H4 (cell line): Measurements from ENCODE around the gene TMEM267. TPM values are rescaled to one million over a fixed set of nuclear protein-coding genes. Genes with fewer than 3 reads are reported as not detected.
"Not testable (repeated sequence)": the region's sequence is repeated elsewhere in the genome, so short reads cannot be mapped to it uniquely, and the experiment has no call there.

Experiments
- DNase-seq: peaks from one replicate; pipeline ENCODE4 v3.0.0-alpha.2; 2015; ENCODE audit warnings: low spot score
- total RNA-seq: library from RNA; depleted of rRNA; stranded (reverse); fragments of >200 nt; shearing (Covaris generic); gene quantifications from 2 replicates; pipeline ENCODE4 v1.2.3, GENCODE V29; 2014; rRNA removed

TMEM267 gene
- total RNA-seq, result 16.4 and 17.7 TPM in 2 replicates

DNA sequence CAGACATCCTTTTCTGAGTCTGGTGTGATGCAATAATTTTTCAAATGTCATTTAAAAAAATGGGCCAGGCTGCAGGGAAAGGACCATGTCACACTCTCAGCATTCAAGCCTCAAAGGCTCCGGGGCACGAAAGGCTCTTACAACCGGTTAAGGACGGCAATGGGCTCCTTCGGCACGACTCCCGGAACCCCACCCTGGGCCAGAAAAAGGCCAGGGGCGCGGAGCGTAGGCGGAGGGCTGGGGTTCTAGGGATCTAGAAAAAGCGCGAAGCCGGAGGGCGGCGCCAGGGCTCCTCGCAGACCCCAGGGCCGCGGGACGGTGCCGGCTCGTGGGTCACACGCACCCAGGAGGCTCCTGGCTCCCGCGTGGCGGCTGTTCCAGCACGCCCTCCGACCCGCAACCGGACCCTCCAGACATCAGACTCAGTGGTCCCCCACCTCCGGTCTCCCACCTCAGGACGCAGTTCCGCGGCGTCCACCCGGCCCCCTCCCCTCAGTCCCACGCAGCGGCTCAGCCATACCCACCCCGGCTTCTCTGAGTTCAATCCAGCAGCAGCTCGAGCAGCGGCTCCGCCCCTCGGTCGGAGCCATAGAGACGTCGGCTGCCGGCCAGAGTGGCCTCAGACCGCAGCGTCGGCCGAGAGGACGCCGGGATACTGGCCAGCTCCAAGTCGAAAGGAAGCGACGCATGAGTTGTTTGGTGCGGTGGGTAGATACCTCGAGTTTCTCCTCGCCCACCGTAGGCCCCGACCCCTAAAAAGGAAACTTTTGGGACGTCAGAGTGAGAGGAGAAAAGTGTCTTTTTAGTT lies at the start of gene TMEM267:
Gene TMEM267, minus strand, starts transcription at position 568 of the 808 bp plus-strand sequence. CDS start 29,896 bp downstream, outside the sequence.
- DNase-seq, result peak; percentile 92

DNA sequence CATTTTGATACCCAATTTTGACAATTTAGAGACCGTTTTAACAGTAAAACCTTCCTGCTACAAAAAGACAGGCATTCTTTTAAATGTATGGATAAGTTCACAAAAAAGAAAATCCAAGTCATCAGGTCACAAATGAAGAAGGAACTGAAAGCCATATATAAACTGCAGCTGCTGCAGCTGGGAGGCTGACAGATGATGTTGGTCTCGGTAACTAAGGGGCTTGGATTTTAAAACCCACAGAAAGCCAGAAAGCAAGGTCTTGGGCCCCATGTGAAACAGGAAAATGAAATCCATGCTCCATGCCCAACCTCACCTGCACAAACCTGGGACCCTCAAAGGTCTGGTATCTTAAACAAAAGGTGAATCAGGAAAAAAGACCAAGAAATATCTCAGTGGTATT lies 47.0 kb upstream of the TMEM267 start:
- DNase-seq, result no peak

- no peak for DNase-seq
These were observed 40.0 kb upstream of the TMEM267 start for GRCh38 chr5:43523662-43524072.

GRCh38 chr5:43520615-43521014 lies 37.0 kb upstream of the TMEM267 start:
- DNase-seq, result no peak

- no peak for DNase-seq
These were observed 32.0 kb upstream of the TMEM267 start for GRCh38 chr5:43515678-43516048.

DNA sequence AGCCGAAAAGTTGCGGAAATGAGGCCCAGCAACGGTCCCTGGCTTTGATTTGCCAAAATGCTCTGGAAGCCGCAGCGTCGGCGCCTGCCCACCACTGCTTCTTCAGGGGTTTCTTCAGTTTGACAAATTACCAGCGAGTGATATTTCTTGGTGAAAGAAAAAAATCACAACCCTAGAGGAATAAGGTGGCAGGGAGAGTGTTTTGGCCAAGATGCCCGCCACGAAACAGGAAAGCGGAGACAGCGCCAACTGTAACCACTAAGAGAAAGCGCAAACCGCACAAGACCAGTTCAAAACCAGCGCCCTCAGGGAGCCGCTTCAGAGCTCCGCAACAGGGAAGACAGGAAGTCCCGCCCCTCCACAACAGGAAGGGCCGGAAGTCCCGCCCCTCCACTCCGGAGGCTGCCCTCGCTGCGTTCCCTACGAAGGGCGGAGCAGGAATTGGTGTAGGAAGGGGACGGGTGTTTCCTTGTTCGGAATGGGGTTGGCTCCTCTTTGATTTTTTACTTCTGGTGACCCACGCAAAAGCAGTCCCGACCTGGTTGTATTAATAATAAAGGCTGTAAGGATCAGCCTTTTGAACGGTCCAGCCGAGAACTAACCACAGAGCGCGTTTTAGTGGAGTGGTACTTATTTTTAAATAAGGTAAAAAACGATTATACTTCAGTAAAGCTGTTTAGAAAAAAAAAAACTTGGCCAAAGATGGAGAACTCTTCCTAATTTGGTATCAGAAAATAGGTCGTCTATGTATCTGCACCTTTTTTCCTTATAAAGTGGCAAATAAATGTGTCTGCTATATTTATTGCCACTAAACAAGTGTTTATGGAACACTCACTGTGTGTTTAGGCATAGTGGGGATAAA lies 31.4 kb upstream of the TMEM267 start, which contains the start of gene C5orf34:
Gene C5orf34, minus strand, starts transcription at position 333 of the 862 bp plus-strand sequence. CDS start 5,809 bp downstream, outside the sequence.
- peak; percentile 95 for DNase-seq

- DNase-seq, result peak; percentile 30
These were observed 30.8 kb upstream of the TMEM267 start for GRCh38 chr5:43514471-43514815.

DNA sequence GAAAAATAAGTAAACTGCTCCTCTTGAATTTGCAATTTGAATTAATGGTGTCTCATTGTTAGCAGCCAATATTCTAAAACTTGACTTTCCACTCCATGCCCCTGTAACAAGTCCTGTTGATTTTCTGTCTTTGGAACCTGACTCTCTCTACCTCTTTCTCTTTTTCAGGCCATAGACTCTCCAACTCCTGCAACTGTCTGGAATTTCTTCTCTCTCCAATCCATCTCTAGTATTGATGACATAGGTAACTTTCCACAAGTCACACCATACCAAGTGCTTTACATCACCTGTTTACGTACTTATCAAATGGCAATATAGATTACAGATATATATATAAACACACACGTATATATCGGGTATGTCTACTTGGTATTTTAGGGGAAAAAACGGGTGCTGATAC lies 30.4 kb upstream of the TMEM267 start:
- no peak for DNase-seq

- DNase-seq, result not testable (repeated sequence)
These were observed 27.4 kb upstream of the TMEM267 start for GRCh38 chr5:43511062-43511461.

- no peak for DNase-seq
These were observed 14.9 kb upstream of the TMEM267 start for GRCh38 chr5:43498581-43498980.

DNA sequence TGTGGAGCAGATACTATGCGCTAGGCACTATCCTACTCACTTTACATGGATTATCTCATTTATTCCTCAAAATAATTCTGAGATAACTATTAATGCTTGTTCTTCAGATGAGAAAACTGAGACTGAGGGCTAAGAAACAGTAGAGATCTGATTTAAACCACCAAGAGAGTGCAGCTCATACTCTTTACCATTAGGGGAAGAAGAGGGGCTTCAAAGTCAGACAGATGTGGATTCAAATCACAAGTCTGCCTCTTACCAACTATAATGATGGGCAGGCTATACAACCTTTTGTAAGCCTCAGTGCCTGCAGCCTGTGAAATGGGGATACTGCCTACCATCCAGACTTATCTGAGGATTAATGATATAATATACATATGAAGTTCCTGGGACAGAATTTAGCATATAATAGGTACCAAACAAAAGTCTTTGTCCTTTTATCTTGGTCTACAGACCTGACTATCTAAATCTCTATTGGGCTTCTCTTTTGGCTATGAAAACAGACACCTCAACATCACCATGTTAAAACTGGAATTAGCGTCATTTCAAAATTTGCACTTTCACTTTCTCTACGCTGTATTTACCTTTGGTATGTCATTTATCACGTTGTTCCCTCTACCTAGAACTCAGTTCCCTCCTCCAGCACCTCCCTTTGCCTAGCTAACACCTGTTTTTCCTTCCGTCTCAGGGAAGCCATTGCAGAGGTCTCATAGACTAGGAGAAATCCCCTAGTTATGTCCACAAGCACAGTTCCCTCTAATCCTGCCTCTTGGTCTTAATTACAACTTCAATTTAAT lies 13.8 kb upstream of the TMEM267 start:
- no peak for DNase-seq

GRCh38 chr5:43491326-43491725 lies 7.7 kb upstream of the TMEM267 start:
- no peak for DNase-seq

DNA sequence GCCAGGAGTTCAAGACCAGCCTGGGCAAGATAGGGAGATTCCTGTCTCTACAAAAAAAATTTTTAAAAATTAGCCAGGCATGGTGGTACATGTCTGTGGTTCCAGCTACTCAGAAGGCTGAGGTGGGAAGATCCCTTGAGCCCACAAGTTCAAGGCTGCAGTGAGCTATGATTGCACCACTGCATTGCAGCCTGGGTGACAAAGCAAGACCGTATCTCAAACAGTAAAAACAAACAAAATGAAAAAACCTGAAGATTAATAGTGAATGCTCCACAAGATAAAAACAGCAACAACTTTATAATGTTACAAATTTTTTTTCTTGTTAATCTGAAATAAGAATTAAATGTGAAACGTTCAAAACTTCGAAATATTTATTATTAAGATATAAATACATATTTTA lies 2.7 kb upstream of the TMEM267 start:
- no peak for DNase-seq

DNA sequence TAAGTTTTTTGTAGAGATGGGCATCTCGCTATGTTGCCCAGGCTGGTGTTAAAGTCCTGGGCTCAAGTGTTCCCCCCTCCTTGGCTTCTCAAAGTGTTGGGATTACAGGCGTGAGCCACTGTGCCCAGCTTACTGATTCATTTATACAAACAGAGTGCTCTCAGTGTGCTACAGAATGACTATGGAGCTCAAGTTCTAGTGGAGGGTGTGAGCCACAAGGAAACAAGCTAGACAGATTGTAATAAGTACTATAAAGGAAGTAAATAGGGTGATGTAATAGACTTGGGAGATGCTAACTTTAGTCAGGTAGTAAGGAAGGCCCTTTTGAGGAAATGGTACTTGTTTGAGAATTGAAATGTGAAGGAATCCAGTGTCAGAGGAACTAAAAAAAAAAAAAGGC lies 1.7 kb upstream of the TMEM267 start:
- DNase-seq, result no peak

DNA sequence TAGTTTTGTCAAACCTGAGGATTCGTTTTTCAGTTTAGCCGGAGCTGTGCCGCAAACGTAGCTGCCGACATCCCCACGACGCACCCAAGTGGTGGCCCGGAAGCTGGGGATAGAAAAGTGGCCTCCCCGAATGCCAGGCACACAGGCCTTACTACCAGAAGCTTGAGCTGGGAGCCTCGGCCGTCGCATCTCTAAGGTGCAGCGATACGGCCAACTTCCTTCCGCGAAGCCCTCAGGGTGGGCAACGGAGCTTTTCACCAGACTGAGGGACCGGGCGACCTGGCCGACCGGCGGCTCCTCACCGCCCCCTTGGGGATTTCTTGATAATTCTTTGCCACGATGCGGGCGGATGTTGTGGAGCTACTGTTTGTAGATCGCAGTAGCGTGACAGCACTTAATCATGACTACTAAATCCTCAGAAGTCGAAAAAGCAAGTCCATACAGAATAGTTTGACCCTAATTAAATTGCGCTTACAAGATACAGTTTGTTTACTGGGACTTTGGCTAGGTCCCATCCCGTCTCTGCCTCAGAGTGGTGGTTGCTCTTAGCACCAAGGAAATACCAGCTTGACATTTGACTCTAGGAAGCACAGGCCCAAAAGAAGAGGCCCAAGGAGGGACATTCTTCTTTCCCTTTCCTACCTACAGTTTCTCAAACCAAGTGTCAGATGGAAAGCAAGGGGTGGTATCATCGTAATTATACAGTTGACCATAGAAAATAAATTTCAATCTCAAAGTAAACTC lies 613 bp upstream of the TMEM267 start:
- DNase-seq, result peak; percentile 85

GRCh38 chr5:43482490-43483297 lies 971 bp downstream of the TMEM267 start:
- DNase-seq, result no peak

GRCh38 chr5:43469671-43470391 lies 13.8 kb downstream of the TMEM267 start:
- DNase-seq, result no peak

DNA sequence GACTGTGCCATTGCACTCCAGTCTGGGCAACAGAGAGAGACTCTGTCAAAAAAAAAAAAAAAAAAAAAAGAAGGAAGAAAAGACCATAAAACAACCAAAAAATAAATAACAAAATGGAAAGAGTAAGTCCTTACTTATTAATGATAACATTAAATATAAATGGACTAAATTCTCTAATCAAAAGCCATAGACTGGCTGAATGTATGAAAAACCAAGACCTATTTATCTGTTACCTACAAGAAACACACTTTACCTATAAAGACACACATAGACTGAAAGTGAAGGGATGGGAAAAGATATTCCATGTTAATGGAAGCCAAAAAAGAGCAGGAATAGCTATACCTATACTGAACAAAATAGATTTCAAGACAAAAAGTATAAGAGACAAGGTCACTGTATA lies 16.6 kb downstream of the TMEM267 start:
- no peak for DNase-seq

GRCh38 chr5:43465455-43465854 lies 18.2 kb downstream of the TMEM267 start:
- DNase-seq, result not testable (repeated sequence)

- no peak for DNase-seq
These were observed 22.6 kb downstream of the TMEM267 start for GRCh38 chr5:43461066-43461465.
